ENCODE results near the gene MFN2.

- no peak for TF ChIP-seq CTCF (conservative IDR thresholded peaks at IDR 0.05)
- no peak for TF ChIP-seq EZH2 (IDR thresholded peaks at IDR 0.05; ENCODE audit: low read depth)
Observed at GRCh38 chr1:11979851-11980675, at the start of gene MFN2.
